ENCODE data around the gene C2CD2.

C2CD2 gene

DNA sequence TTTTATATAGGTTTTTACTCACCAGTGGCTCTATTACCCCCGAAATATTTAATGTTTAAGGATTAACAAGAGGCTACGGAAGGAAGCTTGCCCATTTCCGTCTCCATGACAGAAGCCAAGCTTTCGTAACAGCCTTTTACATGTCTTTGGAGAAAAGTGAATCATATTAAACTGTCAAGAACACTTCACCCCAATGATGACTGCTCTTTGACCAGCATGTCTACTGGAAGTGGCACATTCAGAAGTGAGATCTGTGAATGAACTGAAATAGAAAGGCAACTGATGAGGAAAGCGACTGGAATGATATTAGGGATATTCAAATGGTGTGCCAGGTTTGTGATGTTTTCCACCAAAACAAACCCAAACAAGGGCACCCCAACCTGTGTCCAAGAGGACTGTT is 66.2 kb downstream of the C2CD2 start:
- no peak overlapping the region for H4K91ac ChIP-seq (ENCODE audit: low read depth, low read length, poor library complexity)
- no peak overlapping the region for H3K18ac ChIP-seq (ENCODE audit: low read length)
- H3K4ac ChIP-seq (ENCODE audit: low read length): no peak overlapping the region
- no peak overlapping the region for H3K27ac ChIP-seq (replicated peaks; ENCODE audit: low read length)
- H2BK12ac ChIP-seq (ENCODE audit: low read length): no peak overlapping the region
- no peak overlapping the region for H3K4me3 ChIP-seq (ENCODE audit: low read length in 2 of 2)
- DNase-seq (ENCODE audit: low spot score): no peak
- H3K4me1 ChIP-seq (ENCODE audit: control insufficient read depth in 2 of 2, insufficient read depth in 1 of 2, low read depth in 1 of 2, low read length in 2 of 2): no peaks in the 10 kb centered on the region
- no peak overlapping the region for H3K14ac ChIP-seq (ENCODE audit: low read length)
- no peak overlapping the region for H2AK5ac ChIP-seq (ENCODE audit: low read depth, low read length)
- H3K27me3 ChIP-seq (ENCODE audit: control insufficient read depth in 3 of 3, insufficient read depth in 3 of 3, low read depth in 1 of 3, low read length in 3 of 3): no peaks in the 10 kb centered on the region
- no peak overlapping the region for H3K9ac ChIP-seq (ENCODE audit: low read depth, low read length, poor library complexity)
- no peak overlapping the region for H2BK5ac ChIP-seq (ENCODE audit: low read length)
- no peaks in the 10 kb centered on the region for H3K79me1 ChIP-seq (ENCODE audit: low read depth, low read length)
- H3K4me2 ChIP-seq (ENCODE audit: insufficient read depth, low read length, poor library complexity, severe bottlenecking): no peak overlapping the region
- H3K36me3 ChIP-seq (replicated peaks in 1 of 2; ENCODE audit: control insufficient read depth in 2 of 2, insufficient read depth in 2 of 2, low read length in 2 of 2): no peaks in the 10 kb centered on the region
- WGBS, 2 donors (ENCODE audit: extremely low coverage in 2 of 2, insufficient read length in 2 of 2, insufficient replicate concordance in 1 of 2): no CpG with 5 or more reads among the region's 5 CpGs
- no peak overlapping the region for H2AFZ ChIP-seq (ENCODE audit: low read length)
- H2BK15ac ChIP-seq (ENCODE audit: low read length): no peak overlapping the region
- no peaks in the 10 kb centered on the region for H3K9me3 ChIP-seq (replicated peaks in 1 of 2; ENCODE audit: control insufficient read depth in 2 of 2, insufficient read depth in 1 of 2, low read depth in 1 of 2, low read length in 2 of 2)
- no peak overlapping the region for H2BK120ac ChIP-seq (ENCODE audit: low read depth, low read length)
- H3K23ac ChIP-seq (ENCODE audit: low read depth, low read length, poor library complexity): no peak overlapping the region
- no peak overlapping the region for H4K8ac ChIP-seq (ENCODE audit: low read depth, low read length)

DNA sequence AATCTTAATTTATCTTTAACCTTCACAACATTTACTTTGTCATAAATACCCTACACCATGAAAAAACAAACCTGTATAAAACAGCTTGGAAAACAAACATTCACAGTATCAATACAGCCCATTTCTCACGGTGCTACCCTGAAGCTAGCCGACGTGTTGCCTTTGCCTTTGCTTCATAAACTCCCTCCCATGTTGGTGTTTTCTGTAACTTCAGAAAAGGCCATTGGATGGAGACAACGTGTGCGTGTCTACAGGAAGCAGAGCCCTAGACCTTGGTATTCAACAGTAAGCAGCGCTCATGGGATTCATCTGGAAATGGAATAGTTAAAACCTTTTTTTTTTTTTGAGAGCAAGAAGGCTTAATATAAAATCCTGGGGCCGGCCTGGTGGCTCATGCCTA is 67.5 kb downstream of the C2CD2 start:
- H3K4me3 ChIP-seq (ENCODE audit: low read length in 2 of 2): no peak overlapping the region
- WGBS, 2 donors (ENCODE audit: extremely low coverage in 2 of 2, insufficient read length in 2 of 2, insufficient replicate concordance in 1 of 2): no CpG with 5 or more reads among the region's 7 CpGs
- DNase-seq (ENCODE audit: low spot score): no peak
- H3K79me1 ChIP-seq (ENCODE audit: low read depth, low read length): no peaks in the 10 kb centered on the region
- H4K91ac ChIP-seq (ENCODE audit: low read depth, low read length, poor library complexity): no peak overlapping the region
- H4K8ac ChIP-seq (ENCODE audit: low read depth, low read length): no peak overlapping the region
- no peak overlapping the region for H3K9ac ChIP-seq (ENCODE audit: low read depth, low read length, poor library complexity)
- no peak overlapping the region for H3K18ac ChIP-seq (ENCODE audit: low read length)
- no peak overlapping the region for H2AFZ ChIP-seq (ENCODE audit: low read length)
- H2BK12ac ChIP-seq (ENCODE audit: low read length): no peak overlapping the region
- H2BK120ac ChIP-seq (ENCODE audit: low read depth, low read length): no peak overlapping the region
- H2BK15ac ChIP-seq (ENCODE audit: low read length): no peak overlapping the region
- H3K27ac ChIP-seq (replicated peaks; ENCODE audit: low read length): no peak overlapping the region
- H3K36me3 ChIP-seq (replicated peaks in 1 of 2; ENCODE audit: control insufficient read depth in 2 of 2, insufficient read depth in 2 of 2, low read length in 2 of 2): no peaks in the 10 kb centered on the region
- no peaks in the 10 kb centered on the region for H3K4me1 ChIP-seq (ENCODE audit: control insufficient read depth in 2 of 2, insufficient read depth in 1 of 2, low read depth in 1 of 2, low read length in 2 of 2)
- no peak overlapping the region for H3K4ac ChIP-seq (ENCODE audit: low read length)
- no peak overlapping the region for H2BK5ac ChIP-seq (ENCODE audit: low read length)
- no peak overlapping the region for H3K14ac ChIP-seq (ENCODE audit: low read length)
- H3K27me3 ChIP-seq (ENCODE audit: control insufficient read depth in 3 of 3, insufficient read depth in 3 of 3, low read depth in 1 of 3, low read length in 3 of 3): no peaks in the 10 kb centered on the region
- no peaks in the 10 kb centered on the region for H3K9me3 ChIP-seq (replicated peaks in 1 of 2; ENCODE audit: control insufficient read depth in 2 of 2, insufficient read depth in 1 of 2, low read depth in 1 of 2, low read length in 2 of 2)
- H2AK5ac ChIP-seq (ENCODE audit: low read depth, low read length): no peak overlapping the region
- H3K23ac ChIP-seq (ENCODE audit: low read depth, low read length, poor library complexity): no peak overlapping the region
- H3K4me2 ChIP-seq (ENCODE audit: insufficient read depth, low read length, poor library complexity, severe bottlenecking): no peak overlapping the region

DNA sequence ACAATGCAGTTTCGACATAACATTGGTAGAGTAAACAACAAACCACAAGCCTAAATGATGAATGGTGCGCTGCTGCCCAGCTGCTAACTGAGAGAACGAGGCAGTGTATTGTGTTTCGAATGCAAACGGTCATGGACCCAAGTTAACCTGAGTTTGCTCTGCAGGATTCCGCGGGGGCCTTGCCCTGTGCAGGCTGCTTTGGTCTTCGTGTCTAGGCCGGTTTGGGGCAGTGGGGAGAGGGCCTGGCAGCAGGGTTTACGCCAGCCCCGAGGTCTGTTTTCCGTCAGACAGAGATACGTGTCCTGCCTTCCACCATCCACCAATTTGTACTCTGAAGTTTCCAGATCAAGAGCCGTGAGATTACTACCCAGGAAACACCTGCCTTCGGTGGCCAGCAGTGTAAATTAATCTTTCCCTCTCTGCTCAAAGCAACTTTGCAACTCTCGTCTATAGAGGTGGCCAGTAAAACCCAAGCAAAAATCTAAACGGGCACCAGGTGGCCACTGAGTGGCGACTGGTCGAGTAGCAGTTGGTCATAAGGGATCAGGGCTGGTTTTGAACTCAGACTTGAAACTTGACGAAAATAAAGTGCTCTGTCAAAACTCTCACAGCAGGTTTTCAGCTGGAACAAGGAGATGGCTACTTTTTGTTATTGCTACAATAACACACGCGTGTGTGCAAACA is 68.3 kb downstream of the C2CD2 start:
- Histone ChIP-seq H2AK5ac (ENCODE audit: low read depth, low read length) (no peak overlapping the region), H4K8ac (ENCODE audit: low read depth, low read length) (no peak overlapping the region), H3K4ac (ENCODE audit: low read length) (no peak overlapping the region), H2BK15ac (ENCODE audit: low read length) (no peak overlapping the region), H3K79me1 (ENCODE audit: low read depth, low read length) (no peaks in the 10 kb centered on the region), H2BK12ac (ENCODE audit: low read length) (no peak overlapping the region), H3K14ac (ENCODE audit: low read length) (no peak overlapping the region), H3K4me3 (ENCODE audit: low read length in 2 of 2) (no peak overlapping the region), H2BK120ac (ENCODE audit: low read depth, low read length) (no peak overlapping the region), H2AFZ (ENCODE audit: low read length) (no peak overlapping the region), H3K4me1 (ENCODE audit: control insufficient read depth in 2 of 2, insufficient read depth in 1 of 2, low read depth in 1 of 2, low read length in 2 of 2) (no peaks in the 10 kb centered on the region), H3K27me3 (ENCODE audit: control insufficient read depth in 3 of 3, insufficient read depth in 3 of 3, low read depth in 1 of 3, low read length in 3 of 3) (no peaks in the 10 kb centered on the region), H3K18ac (ENCODE audit: low read length) (no peak overlapping the region), H2BK5ac (ENCODE audit: low read length) (no peak overlapping the region), H3K36me3 (replicated peaks in 1 of 2; ENCODE audit: control insufficient read depth in 2 of 2, insufficient read depth in 2 of 2, low read length in 2 of 2) (no peaks in the 10 kb centered on the region), H3K23ac (ENCODE audit: low read depth, low read length, poor library complexity) (no peak overlapping the region), H4K91ac (ENCODE audit: low read depth, low read length, poor library complexity) (no peak overlapping the region), H3K27ac (replicated peaks; ENCODE audit: low read length) (no peak overlapping the region), H3K9ac (ENCODE audit: low read depth, low read length, poor library complexity) (no peak overlapping the region), H3K4me2 (ENCODE audit: insufficient read depth, low read length, poor library complexity, severe bottlenecking) (no peak overlapping the region), H3K9me3 (replicated peaks in 1 of 2; ENCODE audit: control insufficient read depth in 2 of 2, insufficient read depth in 1 of 2, low read depth in 1 of 2, low read length in 2 of 2) (no peaks in the 10 kb centered on the region)
- DNase-seq (ENCODE audit: low spot score): no peak
- no CpG with 5 or more reads among the region's 22 CpGs for WGBS, 2 donors (ENCODE audit: extremely low coverage in 2 of 2, insufficient read length in 2 of 2, insufficient replicate concordance in 1 of 2)

DNA sequence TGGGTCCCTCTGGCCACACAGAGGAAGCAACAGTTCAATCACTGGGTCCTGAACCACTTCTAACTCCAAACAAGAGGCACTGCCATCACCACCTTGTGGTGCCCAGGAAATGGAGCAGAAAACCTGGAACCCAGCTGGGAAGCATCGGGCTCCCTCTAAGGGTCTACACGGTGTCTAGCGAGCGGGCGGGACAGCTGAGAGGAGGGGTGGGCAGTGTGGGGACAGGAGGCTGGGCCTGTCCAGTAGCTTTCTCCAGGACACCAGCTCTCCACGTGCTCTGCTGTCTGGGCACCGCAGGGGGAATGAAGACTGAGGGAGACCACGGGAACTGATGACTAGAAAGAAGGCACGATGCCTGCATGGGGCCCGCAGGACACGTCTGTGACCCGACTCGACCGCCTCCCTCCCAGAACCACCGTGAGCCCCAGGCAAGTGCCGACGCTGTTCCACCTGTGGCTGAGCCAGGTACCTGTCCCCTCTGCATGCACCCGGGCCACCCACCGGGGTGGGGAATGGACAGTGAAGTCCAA is 69.3 kb downstream of the C2CD2 start:
- no CpG with 5 or more reads among the region's 19 CpGs for WGBS, 2 donors (ENCODE audit: extremely low coverage in 2 of 2, insufficient read length in 2 of 2, insufficient replicate concordance in 1 of 2)
- no peak overlapping the region for H4K8ac ChIP-seq (ENCODE audit: low read depth, low read length)
- H3K4ac ChIP-seq (ENCODE audit: low read length): no peak overlapping the region
- no peak overlapping the region for H2BK120ac ChIP-seq (ENCODE audit: low read depth, low read length)
- H3K14ac ChIP-seq (ENCODE audit: low read length): no peak overlapping the region
- H3K36me3 ChIP-seq (replicated peaks in 1 of 2; ENCODE audit: control insufficient read depth in 2 of 2, insufficient read depth in 2 of 2, low read length in 2 of 2): no peaks in the 10 kb centered on the region
- H2BK12ac ChIP-seq (ENCODE audit: low read length): no peak overlapping the region
- no peak overlapping the region for H2AFZ ChIP-seq (ENCODE audit: low read length)
- no peaks in the 10 kb centered on the region for H3K27me3 ChIP-seq (ENCODE audit: control insufficient read depth in 3 of 3, insufficient read depth in 3 of 3, low read depth in 1 of 3, low read length in 3 of 3)
- no peak for DNase-seq (ENCODE audit: low spot score)
- no peaks in the 10 kb centered on the region for H3K4me1 ChIP-seq (ENCODE audit: control insufficient read depth in 2 of 2, insufficient read depth in 1 of 2, low read depth in 1 of 2, low read length in 2 of 2)
- H3K9me3 ChIP-seq (replicated peaks in 1 of 2; ENCODE audit: control insufficient read depth in 2 of 2, insufficient read depth in 1 of 2, low read depth in 1 of 2, low read length in 2 of 2): no peaks in the 10 kb centered on the region
- H2BK5ac ChIP-seq (ENCODE audit: low read length): no peak overlapping the region
- H3K79me1 ChIP-seq (ENCODE audit: low read depth, low read length): no peaks in the 10 kb centered on the region
- no peak overlapping the region for H3K4me3 ChIP-seq (ENCODE audit: low read length in 2 of 2)
- peak overlapping the region; percentile 26 for H3K9ac ChIP-seq (ENCODE audit: low read depth, low read length, poor library complexity)
- H3K23ac ChIP-seq (ENCODE audit: low read depth, low read length, poor library complexity): peak overlapping the region; percentile 53
- no peak overlapping the region for H4K91ac ChIP-seq (ENCODE audit: low read depth, low read length, poor library complexity)
- peak overlapping the region; percentile 35 for H2AK5ac ChIP-seq (ENCODE audit: low read depth, low read length)
- H2BK15ac ChIP-seq (ENCODE audit: low read length): no peak overlapping the region
- H3K18ac ChIP-seq (ENCODE audit: low read length): no peak overlapping the region
- no peak overlapping the region for H3K4me2 ChIP-seq (ENCODE audit: insufficient read depth, low read length, poor library complexity, severe bottlenecking)
- no peak overlapping the region for H3K27ac ChIP-seq (replicated peaks; ENCODE audit: low read length)

All from neuronal stem cell (in vitro differentiated cells).